GM18858 (cell line): ENCODE results near the gene FGF9.

Experiments
- ATAC-seq: cut with Tn5 transposase; IDR thresholded peaks from one replicate; pipeline ENCODE4 v1.9.1; 2021; ENCODE audit not compliant: unreplicated experiment

The FGF9 gene

DNA sequence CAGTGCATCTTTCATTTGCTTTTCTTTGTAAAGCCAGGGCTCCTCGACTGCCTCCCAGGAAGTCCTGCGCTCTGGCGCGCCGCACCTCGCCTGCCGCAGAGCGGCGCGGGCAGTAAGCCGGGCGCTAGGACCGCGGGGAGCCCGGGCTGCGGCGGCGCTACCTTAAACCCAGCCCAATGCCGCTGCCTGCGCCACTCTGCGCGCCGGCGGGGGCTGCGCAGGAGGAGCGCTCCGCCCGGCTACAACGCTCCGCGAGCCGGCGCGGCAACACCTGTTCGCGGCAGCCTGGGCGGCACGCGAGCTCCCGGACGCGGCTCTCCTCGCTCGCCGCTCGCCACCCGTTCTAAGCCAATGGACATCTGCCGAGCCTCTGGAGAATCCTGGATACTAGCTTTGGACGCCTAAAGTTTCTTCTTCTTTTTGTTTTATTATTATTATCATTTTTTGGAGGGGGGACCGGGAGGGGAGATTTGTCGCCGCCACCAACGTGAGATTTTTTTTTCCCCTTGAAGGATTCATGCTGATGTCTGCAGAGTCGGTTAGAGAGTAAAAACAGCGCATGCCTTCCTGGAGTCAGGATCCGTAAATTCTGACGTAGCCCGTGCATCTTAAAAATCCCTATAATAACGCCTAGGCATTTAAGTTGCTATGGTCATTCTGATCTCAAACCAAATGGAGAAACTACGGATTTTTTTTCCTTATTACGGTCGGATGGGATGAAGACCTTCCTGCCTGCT lies at the start of gene FGF9:
TSS of gene FGF9 (plus strand) at position 191 of the 737 bp plus-strand sequence. CDS start 840 bp downstream, outside the sequence.
- peak; percentile 59 for ATAC-seq

DNA sequence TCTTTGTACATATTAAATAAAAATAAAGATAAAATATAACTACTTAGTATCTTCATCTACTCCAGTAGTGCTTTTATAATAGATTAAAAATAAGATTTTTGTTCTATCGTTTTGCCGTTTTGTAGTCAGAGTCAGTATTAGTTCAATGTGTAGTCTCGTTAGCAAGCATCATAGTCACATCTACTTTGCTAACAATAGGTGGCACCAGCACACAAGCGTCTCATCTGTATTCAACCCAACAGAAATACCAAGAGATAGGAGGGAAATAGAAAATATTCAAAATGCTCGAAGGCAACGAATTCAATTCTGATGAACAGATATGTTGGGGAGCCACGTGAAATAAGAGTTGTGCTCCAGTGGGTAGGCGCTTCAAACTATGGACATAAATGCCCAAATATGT lies 45.5 kb upstream of the FGF9 start:
- ATAC-seq, result no peak

DNA sequence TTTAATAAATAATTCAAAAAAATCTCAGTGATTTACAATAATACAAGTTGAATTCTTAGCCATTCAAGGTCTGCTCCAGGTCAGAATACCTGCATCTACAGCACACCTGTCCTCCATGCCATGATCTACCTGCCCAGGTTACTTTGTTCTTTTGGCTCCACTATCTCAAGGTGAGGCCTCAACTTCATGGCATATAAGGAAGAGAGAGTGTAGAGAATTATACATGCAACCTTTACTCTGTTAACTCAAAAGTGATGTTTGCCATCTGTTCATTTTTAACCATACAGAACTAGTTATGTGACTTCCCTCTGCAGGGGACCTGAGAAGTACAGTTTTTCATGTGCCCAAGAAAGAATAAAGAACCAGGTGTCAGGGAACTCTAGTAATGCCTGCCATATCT lies 38.7 kb upstream of the FGF9 start:
- ATAC-seq, result no peak

- no peak for ATAC-seq
Observed at GRCh38 chr13:21636656-21637055, 34.2 kb upstream of the FGF9 start.

GRCh38 chr13:21637296-21637695 lies 33.6 kb upstream of the FGF9 start:
- ATAC-seq, result no peak

DNA sequence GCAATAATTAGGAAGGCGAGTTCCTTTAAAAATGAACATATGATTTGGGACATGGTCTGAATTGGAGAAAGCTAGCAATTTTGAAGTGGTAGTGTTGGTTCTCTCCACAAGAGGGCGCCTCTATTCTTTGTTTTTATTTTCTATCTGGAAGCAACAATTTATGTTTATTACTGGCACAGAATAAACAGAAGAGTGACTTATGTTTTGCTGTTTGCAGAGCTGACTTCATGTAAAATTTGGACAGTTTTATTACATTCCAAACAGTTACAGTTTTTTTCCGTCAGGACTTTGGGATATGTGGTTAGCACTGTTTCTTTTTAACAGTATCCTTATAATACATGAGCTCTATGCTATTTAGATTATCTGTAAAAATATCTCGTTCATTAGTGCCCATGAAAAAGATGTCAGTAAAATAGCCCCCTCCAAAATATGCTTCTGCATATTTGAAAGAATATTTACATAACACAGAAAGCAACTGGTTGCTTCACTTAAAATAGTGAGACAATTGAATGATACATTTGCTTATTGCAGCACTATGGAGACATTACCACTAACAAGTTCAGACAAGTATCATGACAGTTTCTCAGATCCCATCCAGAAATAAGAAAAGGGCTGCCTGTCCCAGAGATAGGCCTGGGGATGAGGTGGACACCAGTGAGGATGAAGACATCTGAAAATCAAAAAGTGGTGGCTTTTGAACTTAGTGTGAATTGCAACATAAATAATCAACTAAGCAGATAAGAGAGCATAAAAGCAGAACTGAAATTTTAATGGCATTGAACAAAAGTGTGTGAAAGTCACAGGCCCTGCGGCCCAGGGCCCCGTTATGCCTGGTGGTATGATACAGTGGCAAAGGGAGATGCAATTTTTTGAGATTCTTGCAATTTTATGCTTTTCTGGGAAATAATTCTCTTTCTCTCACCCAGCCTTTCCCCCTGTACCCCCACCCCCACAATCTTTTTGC lies 32.3 kb upstream of the FGF9 start:
- peak; percentile 63 for ATAC-seq

DNA sequence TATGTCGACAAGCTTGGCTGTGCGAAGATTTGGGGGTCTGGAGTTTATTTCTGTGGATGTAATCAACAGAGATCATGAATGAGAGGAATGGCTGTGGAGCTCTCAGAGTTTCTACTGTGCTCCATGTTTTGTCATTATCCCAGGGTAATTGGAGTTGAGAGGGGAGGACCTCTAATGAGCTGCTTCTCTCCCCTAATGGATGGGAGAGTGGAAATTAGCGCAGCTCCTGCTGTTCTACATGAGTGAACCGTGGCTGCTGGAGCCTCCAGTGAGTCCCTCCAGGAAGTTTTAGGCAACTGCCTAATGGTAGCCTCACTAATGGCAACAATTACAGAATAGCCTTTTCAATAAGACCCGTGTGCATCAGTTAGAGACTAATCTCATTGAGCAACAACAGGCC lies 31.3 kb upstream of the FGF9 start:
- ATAC-seq, result no peak

DNA sequence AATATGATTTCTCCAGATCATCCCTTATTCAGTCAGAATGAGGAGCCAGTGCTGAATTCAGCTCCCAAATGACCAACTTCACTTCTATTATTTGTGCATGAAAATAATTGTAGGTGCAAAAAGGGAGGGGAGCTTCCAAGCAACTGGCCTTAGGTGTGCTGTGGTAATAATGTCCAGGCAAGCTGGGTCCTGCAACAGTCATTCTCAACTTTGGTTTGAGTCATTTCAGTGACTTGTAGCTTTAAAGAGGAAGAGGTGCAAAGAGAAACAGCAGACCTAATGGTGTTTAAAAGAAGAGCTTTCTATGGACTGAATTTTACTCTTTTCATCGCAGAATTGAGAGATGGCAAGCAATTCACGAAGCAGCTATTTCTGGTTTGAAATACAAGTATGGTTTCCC lies 29.2 kb upstream of the FGF9 start:
- ATAC-seq, result no peak

DNA sequence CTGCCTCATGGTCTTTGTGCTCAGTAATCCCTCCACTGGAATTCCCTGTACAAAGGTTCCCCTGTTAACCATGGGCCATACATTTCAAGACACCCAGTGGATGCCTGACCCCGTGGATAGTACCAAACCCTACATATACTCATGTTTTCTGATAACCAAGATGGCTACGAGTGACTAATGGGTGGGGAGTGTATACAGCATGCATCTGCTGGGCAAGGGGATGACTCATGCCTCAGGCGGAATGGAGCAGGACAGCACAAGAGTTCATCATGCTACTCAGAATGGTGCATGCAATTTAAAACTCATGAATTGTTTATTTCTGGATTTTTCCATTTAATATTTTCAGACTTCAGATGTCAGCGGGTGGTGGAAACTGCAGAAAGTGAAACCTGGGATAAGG lies 13.3 kb upstream of the FGF9 start:
- ATAC-seq, result no peak

DNA sequence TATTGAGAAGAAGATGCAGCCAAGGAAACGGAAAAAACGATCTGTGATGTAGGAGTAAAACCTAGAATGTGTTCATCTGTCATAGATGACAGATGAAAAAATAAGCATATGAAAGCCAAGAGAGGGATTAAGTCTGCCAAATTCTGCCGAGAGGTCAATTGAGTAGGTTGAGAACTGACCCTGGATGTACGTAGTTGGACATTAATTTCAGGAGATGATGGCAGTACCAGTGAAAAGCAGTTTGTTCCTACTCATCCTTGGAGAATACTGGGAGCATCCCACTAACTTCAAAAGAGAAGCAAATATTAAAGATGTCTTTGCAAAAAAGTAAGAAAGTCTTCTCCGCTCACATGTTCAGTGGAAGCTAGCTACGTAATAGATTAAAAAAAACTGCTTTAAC lies 11.8 kb upstream of the FGF9 start:
- no peak for ATAC-seq

DNA sequence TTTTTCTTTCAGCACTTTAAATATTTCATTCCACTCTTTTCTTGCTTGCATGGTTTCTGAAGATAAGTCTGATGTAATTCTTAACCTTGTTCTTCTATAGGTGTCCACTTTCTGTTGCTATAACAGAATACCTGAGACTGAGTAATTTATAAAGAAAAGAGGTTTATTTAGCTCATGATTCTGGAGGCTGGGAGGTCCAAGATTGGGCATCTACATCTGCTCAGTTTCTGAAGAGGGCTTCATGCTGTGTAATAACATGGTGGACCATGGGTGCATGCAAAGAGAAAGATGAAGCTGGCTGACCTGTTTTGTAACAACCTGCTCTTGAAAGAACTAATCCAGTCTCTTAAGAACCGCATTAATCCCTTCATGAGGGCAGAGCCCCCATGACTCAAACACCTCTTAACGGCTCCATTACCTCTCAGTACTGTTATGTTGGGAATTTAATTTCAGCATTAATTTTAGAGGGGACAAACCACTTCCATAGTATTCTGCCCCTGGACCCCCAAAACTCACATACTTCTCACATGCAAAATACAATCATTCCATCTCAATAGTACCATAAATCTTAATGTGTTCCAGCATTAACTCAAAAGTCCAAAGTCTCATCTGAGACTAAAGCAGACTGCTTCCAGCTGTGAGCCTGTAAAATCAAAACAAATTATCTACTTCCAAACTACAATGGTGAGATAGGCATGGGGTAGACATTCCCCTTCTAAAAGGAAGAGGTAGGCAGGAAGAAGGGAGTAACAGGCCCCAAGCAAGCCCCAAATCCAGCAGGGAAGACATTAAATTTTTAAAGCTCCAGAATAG lies 9.6 kb upstream of the FGF9 start:
- ATAC-seq, result no peak

DNA sequence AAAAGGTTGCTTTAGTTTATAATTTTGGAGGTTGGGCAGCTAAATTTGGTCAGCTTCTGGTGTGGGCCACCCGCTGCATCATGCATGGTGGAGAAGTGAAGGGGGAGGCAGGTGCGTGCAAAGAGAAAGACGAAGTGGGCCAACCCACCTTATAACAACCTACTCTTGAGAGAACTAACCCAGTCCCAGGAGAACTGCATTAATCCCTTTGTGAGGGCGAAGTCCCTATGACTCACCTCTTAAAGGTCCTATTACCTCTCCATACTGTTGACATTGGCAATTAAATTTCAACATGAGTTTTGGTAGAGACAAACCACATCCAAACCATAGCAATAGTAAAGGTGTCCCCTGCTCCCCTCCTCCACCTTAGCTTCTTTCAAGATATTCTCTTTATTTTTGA lies 7.7 kb upstream of the FGF9 start:
- ATAC-seq, result no peak

DNA sequence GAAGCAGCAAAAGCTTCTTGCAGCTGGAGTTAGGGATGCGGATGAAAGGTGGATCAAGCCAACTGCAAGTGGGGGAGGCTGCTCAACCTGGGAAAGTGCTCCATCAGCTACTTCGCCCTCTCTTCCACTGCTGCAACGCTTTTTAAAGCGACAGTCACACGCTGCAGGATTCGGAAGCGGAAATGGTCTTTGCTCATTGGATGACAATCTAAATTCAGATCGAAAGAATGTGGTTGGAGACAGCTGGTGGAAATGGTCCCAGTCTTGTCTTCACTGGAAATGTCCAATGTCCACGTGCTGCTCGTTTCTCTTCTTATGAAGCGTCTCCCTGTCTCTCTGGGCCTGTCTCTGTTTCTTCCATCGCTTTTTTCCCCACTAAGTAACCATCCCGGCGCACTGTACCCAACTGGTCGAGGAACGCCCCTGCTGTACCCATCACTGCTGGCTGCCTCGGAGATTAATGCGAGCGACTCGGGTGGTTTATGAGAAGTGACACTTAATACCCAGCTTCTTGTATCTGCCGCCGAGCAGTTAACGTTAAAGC lies 2.1 kb upstream of the FGF9 start:
- ATAC-seq, result no peak

GRCh38 chr13:21670006-21670882 lies 629 bp upstream of the FGF9 start:
- ATAC-seq, result peak; percentile 1

DNA sequence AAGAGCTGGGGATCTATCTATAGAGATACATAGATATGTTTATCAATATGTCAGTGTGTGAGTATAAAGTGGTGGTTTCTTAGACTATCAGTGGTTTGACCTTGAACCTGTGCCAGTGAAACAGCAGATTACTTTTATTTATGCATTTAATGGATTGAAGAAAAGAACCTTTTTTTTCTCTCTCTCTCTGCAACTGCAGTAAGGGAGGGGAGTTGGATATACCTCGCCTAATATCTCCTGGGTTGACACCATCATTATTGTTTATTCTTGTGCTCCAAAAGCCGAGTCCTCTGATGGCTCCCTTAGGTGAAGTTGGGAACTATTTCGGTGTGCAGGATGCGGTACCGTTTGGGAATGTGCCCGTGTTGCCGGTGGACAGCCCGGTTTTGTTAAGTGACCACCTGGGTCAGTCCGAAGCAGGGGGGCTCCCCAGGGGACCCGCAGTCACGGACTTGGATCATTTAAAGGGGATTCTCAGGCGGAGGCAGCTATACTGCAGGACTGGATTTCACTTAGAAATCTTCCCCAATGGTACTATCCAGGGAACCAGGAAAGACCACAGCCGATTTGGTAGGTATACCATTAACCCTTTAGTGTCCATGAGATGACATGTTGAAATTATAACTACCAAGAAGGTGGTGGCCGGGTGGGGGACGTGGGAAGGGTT lies 880 bp downstream of the FGF9 start:
- no peak for ATAC-seq

GRCh38 chr13:21672287-21672680 lies 1.4 kb downstream of the FGF9 start:
- no peak for ATAC-seq

GRCh38 chr13:21672796-21673538 lies 2.1 kb downstream of the FGF9 start:
- no peak for ATAC-seq

DNA sequence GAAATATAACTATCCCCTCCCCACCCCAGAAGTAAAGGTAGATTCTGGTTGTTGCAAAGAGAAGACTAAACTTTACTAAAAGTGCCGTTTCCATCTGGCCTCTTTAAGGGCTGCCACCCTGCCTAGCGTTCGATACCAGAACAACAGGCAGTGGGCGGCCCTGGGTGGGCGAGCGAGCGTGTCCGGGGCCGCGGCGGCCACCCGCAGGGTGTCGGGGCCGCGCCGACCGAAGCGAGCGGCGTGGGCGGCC lies 2.6 kb downstream of the FGF9 start:
- peak; percentile 26 for ATAC-seq
